ENCODE results near the gene CD79B. TPM values are rescaled to one million over a fixed set of nuclear protein-coding genes. Genes with fewer than 3 reads are reported as not detected.
A peak's percentile ranks its signal among the peaks of the same experiment; 100 is the strongest.
"Not testable (repeated sequence)": the region's sequence is repeated elsewhere in the genome, so short reads cannot be mapped to it uniquely, and the experiment has no call there.

Gene CD79B
- total and polyA plus RNA-seq, 11 donors = 2.2 to 16.2 (median 4.9) TPM

- DNase-seq = no peak
- intact Hi-C loops (cut with DNase I) = loop anchor here in 9 of 10 donors (5.0 to 10.0 kb wide), 4 partner anchors 41 to 374 kb away; partner anchors contain the start of gene ERN1 (in 7 of the 9)
These were observed 21.0 kb downstream of the CD79B start, which contains the start of gene CSHL1 for GRCh38 chr17:63911041-63911635. Gene CSHL1, minus strand, starts transcription at chr17:63911258. Its CDS starts 62 bp downstream, at chr17:63911196.

DNA sequence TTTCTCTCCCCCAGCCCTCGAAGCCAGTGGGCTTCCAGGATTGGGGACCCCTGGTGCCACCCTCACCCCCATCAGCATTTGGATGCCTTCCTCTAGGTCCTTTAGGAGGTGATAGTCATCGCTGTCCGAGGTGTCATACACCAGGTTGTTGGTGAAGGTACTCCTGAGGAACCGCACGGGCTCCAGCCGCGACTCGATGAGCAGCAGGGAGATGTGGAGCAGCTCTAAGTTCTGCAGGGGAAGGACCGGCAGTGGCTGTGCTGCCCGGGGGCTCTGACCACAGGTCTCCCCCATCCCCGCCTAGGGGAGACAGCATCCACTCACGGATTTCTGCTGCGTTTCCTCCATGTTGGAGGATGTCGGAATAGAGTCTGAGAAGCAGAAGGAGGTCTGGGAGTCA, 22.0 kb downstream of the CD79B start:
- Histone ChIP-seq H3K36me3 (no peaks in the 10 kb centered on the region), H3K27ac (no peak overlapping the region), H3K9me3 (no peaks in the 10 kb centered on the region), H3K4me3 (no peak overlapping the region), H3K4me1 (no peaks in the 10 kb centered on the region), H3K27me3 (peaks cover 0 to 11% (median 0%) of the 10 kb centered on the region in 9 donors)
- DNase-seq = no peak
- no peak for ATAC-seq
- TF ChIP-seq POLR2A (IDR thresholded peaks at IDR 0.05) = no peak
- no peak for TF ChIP-seq CTCF (IDR thresholded peaks at IDR 0.05)
- 80 to 94% (median 81%) methylated on average over 10 to 14 of the region's 14 CpGs for whole genome bisulfite sequencing, 4 donors
- intact Hi-C loops (cut with DNase I) = loop anchor here in 9 of 10 donors (5.0 to 10.0 kb wide), 4 partner anchors 42 to 375 kb away; partner anchors contain the start of gene ERN1 (in 7 of the 9)

More at GRCh38 chr17:63911041-63911635, 21.0 kb downstream of the CD79B start, which contains the start of gene CSHL1:
- WGBS, 4 donors = 65 to 77% (median 70%) methylated on average over 15 of the region's 15 CpGs
- H3K36me3 ChIP-seq = no peaks in the 10 kb centered on the region
- no peak for ATAC-seq
- H3K4me1 ChIP-seq = no peaks in the 10 kb centered on the region
- no peak within 1 kb of the TSS for H3K4me3 ChIP-seq
- TF ChIP-seq CTCF (IDR thresholded peaks at IDR 0.05) = no peak
- H3K27ac ChIP-seq = no peak within 1 kb of the TSS
- peaks cover 0 to 11% (median 0%) of the 10 kb centered on the region in 9 donors for H3K27me3 ChIP-seq
- no peaks in the 10 kb centered on the region for H3K9me3 ChIP-seq

DNA sequence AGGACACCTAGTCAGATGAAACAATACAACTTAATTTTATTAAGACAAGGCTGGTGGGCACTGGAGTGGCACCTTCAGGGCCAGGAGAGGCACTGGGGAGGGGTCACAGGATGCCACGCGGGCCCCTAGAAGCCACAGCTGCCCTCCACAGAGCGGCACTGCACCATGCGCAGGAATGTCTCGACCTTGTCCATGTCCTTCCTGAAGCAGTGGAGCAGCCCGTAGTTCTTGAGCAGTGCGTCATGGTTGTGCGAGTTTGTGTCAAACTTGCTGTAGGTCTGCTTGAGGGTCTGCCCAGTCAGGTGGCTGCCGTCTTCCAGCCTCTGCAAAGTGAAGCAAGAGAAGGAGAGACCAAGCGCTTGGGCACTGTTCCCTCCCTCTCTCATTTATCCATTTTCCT, 22.5 kb downstream of the CD79B start:
- H3K9me3 ChIP-seq; H3K36me3 ChIP-seq; H3K4me3 ChIP-seq; H3K4me1 ChIP-seq; DNase-seq; ATAC-seq; H3K27ac ChIP-seq; intact Hi-C loops (cut with DNase I): not testable (repeated sequence)
- 90 to 93% (median 91%) methylated on average over 9 to 10 of the region's 10 CpGs for WGBS, 4 donors
- peaks cover 0 to 11% (median 0%) of the 10 kb centered on the region in 9 donors for H3K27me3 ChIP-seq

GRCh38 chr17:63907161-63907778, 24.9 kb downstream of the CD79B start:
- H3K36me3 ChIP-seq; H3K9me3 ChIP-seq; H3K27ac ChIP-seq; H3K4me3 ChIP-seq; DNase-seq; intact Hi-C loops (cut with DNase I); H3K4me1 ChIP-seq: not testable (repeated sequence)
- peak in 1 of 4 donors; percentile 40 for ATAC-seq
- 52 to 59% (median 58%) methylated on average over 10 to 12 of the region's 12 CpGs for WGBS, 4 donors
- peak in 1 of 12 donors; percentile 17 for TF ChIP-seq CTCF (IDR thresholded peaks at IDR 0.05)
- H3K27me3 ChIP-seq = peaks cover 0 to 11% (median 0%) of the 10 kb centered on the region in 9 donors

- intact Hi-C loops (cut with DNase I); H3K27me3 ChIP-seq; H3K36me3 ChIP-seq; H3K4me1 ChIP-seq; DNase-seq; H3K27ac ChIP-seq; H3K9me3 ChIP-seq; ATAC-seq; H3K4me3 ChIP-seq: not testable (repeated sequence)
- WGBS, 4 donors = 94 to 98% (median 95%) methylated on average over 8 of the region's 8 CpGs
These were observed 27.3 kb downstream of the CD79B start for GRCh38 chr17:63904796-63905195.

All from heart left ventricle (tissue), 16 donors.